ENCODE measurements around the gene MAPK1IP1L.

The MAPK1IP1L gene

DNA sequence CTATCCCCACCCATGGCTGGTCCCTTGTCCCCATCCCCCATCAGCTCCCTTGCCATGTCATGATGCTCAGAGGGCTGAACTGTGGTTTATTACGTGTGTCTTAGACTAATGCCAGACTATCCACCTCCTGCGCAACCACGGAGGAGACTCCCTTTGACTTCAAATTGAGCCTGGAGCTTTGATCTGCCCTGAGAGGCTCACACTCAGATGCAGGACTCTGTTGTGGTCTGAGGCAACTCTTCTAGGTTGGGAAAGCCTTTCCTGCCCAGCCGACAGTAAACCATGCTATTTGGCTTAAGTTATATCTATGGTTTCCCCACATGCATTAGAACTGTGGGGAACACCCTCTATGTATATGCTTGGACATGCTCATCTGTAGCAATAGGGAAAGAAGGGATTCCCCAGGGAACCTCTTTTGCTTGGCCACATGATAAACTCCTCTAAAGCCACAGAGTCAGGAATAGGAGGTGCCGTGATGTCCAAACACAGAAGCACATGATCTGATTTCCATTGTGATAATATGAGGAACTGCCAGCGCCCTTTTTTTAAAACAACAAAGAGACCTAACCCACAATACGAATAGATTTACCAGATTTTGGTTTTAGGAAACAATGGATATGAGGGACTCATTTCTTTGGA lies 66.5 kb downstream of the MAPK1IP1L start:
- H3K4me3 ChIP-seq (ENCODE audit: low read length) = no peak overlapping the region
- no peaks in the 10 kb centered on the region for H3K9me3 ChIP-seq (ENCODE audit: control insufficient read depth, insufficient read depth, low read length)
- no peak overlapping the region for H3K4me2 ChIP-seq (ENCODE audit: low read length)
- peaks cover 7% of the 10 kb centered on the region for H3K27me3 ChIP-seq (ENCODE audit: control insufficient read depth, low read length)
- H3K4me1 ChIP-seq (ENCODE audit: control insufficient read depth, low read length) = no peaks in the 10 kb centered on the region
- no peaks in the 10 kb centered on the region for H3K79me2 ChIP-seq (ENCODE audit: control insufficient read depth, low read length)
- no peaks in the 10 kb centered on the region for H3K36me3 ChIP-seq (ENCODE audit: control insufficient read depth, low read length)
- H4K20me1 ChIP-seq (ENCODE audit: control insufficient read depth, insufficient read depth, low read depth, low read length) = no peaks in the 10 kb centered on the region
- no peak overlapping the region for H3K27ac ChIP-seq (ENCODE audit: low read depth, low read length)
- H3K9me2 ChIP-seq (replicated peaks; ENCODE audit: control insufficient read depth, low read length) = no peaks in the 10 kb centered on the region
- TF ChIP-seq, protein P1, sequence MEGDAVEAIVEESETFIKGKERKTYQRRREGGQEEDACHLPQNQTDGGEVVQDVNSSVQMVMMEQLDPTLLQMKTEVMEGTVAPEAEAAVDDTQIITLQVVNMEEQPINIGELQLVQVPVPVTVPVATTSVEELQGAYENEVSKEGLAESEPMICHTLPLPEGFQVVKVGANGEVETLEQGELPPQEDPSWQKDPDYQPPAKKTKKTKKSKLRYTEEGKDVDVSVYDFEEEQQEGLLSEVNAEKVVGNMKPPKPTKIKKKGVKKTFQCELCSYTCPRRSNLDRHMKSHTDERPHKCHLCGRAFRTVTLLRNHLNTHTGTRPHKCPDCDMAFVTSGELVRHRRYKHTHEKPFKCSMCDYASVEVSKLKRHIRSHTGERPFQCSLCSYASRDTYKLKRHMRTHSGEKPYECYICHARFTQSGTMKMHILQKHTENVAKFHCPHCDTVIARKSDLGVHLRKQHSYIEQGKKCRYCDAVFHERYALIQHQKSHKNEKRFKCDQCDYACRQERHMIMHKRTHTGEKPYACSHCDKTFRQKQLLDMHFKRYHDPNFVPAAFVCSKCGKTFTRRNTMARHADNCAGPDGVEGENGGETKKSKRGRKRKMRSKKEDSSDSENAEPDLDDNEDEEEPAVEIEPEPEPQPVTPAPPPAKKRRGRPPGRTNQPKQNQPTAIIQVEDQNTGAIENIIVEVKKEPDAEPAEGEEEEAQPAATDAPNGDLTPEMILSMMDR (IDR thresholded peaks at IDR 0.05; ENCODE audit: low read depth, low read length, poor library complexity, severe bottlenecking) = no peak
- TF ChIP-seq EZH2phosphoT487 (IDR thresholded peaks at IDR 0.05; ENCODE audit: borderline replicate concordance, low read length) = no peak
- H3F3A ChIP-seq (ENCODE audit: control insufficient read depth, insufficient read depth) = no peaks in the 10 kb centered on the region

DNA sequence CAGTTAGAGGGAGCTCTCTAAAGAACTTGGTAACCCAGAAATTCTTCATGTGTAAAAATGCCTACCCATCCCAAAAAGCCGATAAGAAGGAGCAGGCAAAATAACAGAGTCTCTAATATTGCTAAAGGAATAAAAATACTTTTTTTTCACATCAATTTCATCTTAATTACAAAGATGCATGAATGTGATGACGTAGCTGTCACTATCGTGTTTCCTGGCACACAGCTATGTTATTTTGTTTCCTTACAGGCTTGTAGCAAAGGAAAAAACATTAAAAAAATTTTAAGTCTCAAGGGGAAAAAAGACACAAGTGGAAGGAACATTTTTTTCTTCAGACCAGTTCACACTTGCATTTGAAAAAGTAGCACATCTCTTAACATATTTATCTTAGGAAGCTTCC lies 67.3 kb downstream of the MAPK1IP1L start:
- no peaks in the 10 kb centered on the region for H3K4me1 ChIP-seq (ENCODE audit: control insufficient read depth, low read length)
- peaks cover 7% of the 10 kb centered on the region for H3K27me3 ChIP-seq (ENCODE audit: control insufficient read depth, low read length)
- H3K9me2 ChIP-seq (replicated peaks; ENCODE audit: control insufficient read depth, low read length) = no peaks in the 10 kb centered on the region
- H3K4me3 ChIP-seq (ENCODE audit: low read length) = no peak overlapping the region
- H4K20me1 ChIP-seq (ENCODE audit: control insufficient read depth, insufficient read depth, low read depth, low read length) = no peaks in the 10 kb centered on the region
- H3F3A ChIP-seq (ENCODE audit: control insufficient read depth, insufficient read depth) = no peaks in the 10 kb centered on the region
- no peaks in the 10 kb centered on the region for H3K79me2 ChIP-seq (ENCODE audit: control insufficient read depth, low read length)
- no peak overlapping the region for H3K4me2 ChIP-seq (ENCODE audit: low read length)
- H3K27ac ChIP-seq (ENCODE audit: low read depth, low read length) = no peak overlapping the region
- no peaks in the 10 kb centered on the region for H3K9me3 ChIP-seq (ENCODE audit: control insufficient read depth, insufficient read depth, low read length)
- TF ChIP-seq EZH2phosphoT487 (IDR thresholded peaks at IDR 0.05; ENCODE audit: borderline replicate concordance, low read length) = no peak
- TF ChIP-seq, protein P1 (IDR thresholded peaks at IDR 0.05; ENCODE audit: low read depth, low read length, poor library complexity, severe bottlenecking) = no peak
- no peaks in the 10 kb centered on the region for H3K36me3 ChIP-seq (ENCODE audit: control insufficient read depth, low read length)
